Astrocyte (in vitro differentiated cells and primary cell): ENCODE data around the gene USP19. TPM values are rescaled to one million over a fixed set of nuclear protein-coding genes. Genes with fewer than 3 reads are reported as not detected.

Experiments used
- DNase-seq: peaks from one replicate; pipeline ENCODE4 v3.0.0-alpha.2; 2010; ENCODE audit warnings: low read depth
- FAIRE-seq: peaks from 2 replicates; lab custom pipeline; 2011; peaks lifted over from hg19 to GRCh38; lab: Jason Lieb, UNC
- H2AFZ ChIP-seq: 2 replicates; pipeline ENCODE4 v1.6.0; 2012; ENCODE audit warnings: low read depth, low read length, inconsistent platforms
- H3K27ac ChIP-seq: 2 replicates; pipeline ENCODE4 v1.5.1; 2011; ENCODE audit warnings: low read depth, low read length, inconsistent platforms
- H3K27me3 ChIP-seq: 2 replicates; pipeline ENCODE4 v1.6.0; 2011; ENCODE audit warnings: low read length, inconsistent platforms; ENCODE audit not compliant: insufficient read depth
- H3K36me3 ChIP-seq: 2 replicates; pipeline ENCODE4 v1.5.1; 2011; ENCODE audit warnings: low read length, inconsistent platforms; ENCODE audit not compliant: insufficient read depth
- H3K4me1 ChIP-seq: 2 replicates; pipeline ENCODE4 v1.5.1; 2011; ENCODE audit warnings: low read length, inconsistent platforms; ENCODE audit not compliant: insufficient read depth
- H3K4me2 ChIP-seq: 2 replicates; pipeline ENCODE4 v1.6.0; 2012; ENCODE audit warnings: low read length, inconsistent platforms
- H3K4me3 ChIP-seq: 2 replicates; pipeline ENCODE4 v1.5.1; 2011; ENCODE audit warnings: low read depth, mild to moderate bottlenecking, low read length, inconsistent platforms; ENCODE audit not compliant: insufficient read depth
- H3K79me2 ChIP-seq: 2 replicates; pipeline ENCODE4 v1.6.0; 2012; ENCODE audit warnings: mild to moderate bottlenecking, low read length, inconsistent platforms; ENCODE audit not compliant: insufficient read depth
- H3K9ac ChIP-seq: 2 replicates; pipeline ENCODE4 v1.6.0; 2012; ENCODE audit warnings: mild to moderate bottlenecking, low read length, inconsistent platforms
- H3K9me3 ChIP-seq: 2 replicates; pipeline ENCODE4 v1.5.1; 2012; ENCODE audit warnings: low read depth, mild to moderate bottlenecking, low read length, inconsistent platforms; ENCODE audit not compliant: insufficient read depth
- H4K20me1 ChIP-seq: 2 replicates; pipeline ENCODE4 v1.6.0; 2012; ENCODE audit warnings: low read length, inconsistent platforms; ENCODE audit not compliant: insufficient read depth
- H3K27ac Mint-ChIP-seq: one replicate; pipeline ENCODE4 v1.8.0; 2021; ENCODE audit warnings: mild to moderate bottlenecking, mixed read lengths; ENCODE audit not compliant: unreplicated experiment
- H3K27me3 Mint-ChIP-seq: one replicate; pipeline ENCODE4 v1.8.0; 2021; ENCODE audit warnings: low read depth, mixed read lengths; ENCODE audit not compliant: unreplicated experiment
- H3K36me3 Mint-ChIP-seq: one replicate; pipeline ENCODE4 v1.8.0; 2021; ENCODE audit warnings: low read depth, mixed read lengths; ENCODE audit not compliant: unreplicated experiment
- H3K4me1 Mint-ChIP-seq: one replicate; pipeline ENCODE4 v1.8.0; 2021; ENCODE audit warnings: low read depth, mixed read lengths; ENCODE audit not compliant: unreplicated experiment
- H3K4me3 Mint-ChIP-seq: one replicate; pipeline ENCODE4 v1.8.0; 2021; ENCODE audit warnings: mild to moderate bottlenecking, moderate library complexity, mixed read lengths; ENCODE audit not compliant: unreplicated experiment
- H3K9me3 Mint-ChIP-seq: one replicate; pipeline ENCODE4 v1.8.0; 2021; ENCODE audit warnings: mild to moderate bottlenecking, mixed read lengths; ENCODE audit not compliant: unreplicated experiment
- CTCF ChIP-seq: IDR thresholded peaks from 2 replicates; pipeline ENCODE4 v1.5.1; 2011; ENCODE audit warnings: low read depth, mild to moderate bottlenecking, inconsistent platforms, low read length, moderate library complexity; ENCODE audit not compliant: insufficient read depth
- EZH2 ChIP-seq: IDR thresholded peaks from 2 replicates; pipeline ENCODE4 v1.6.1; 2012; ENCODE audit warnings: mild to moderate bottlenecking, low read length, inconsistent platforms; ENCODE audit not compliant: insufficient read depth
- microRNA-seq: library from miRNA; unstranded; fragments of <30 nt; microRNA quantifications from one replicate; pipeline ENCODE4 v1.2.0, GENCODE V29; 2020
- total RNA-seq: library from RNA; stranded (reverse); gene quantifications from 2 replicates; pipeline ENCODE4 v1.2.1, GENCODE V29; 2021

The USP19 gene
- total RNA-seq, 1 donor from 2014 or later, result 28.7 TPM

GRCh38 chr3:49076116-49076515, 44.5 kb downstream of the USP19 start:
- Histone ChIP-seq H3K4me3 (no peak overlapping the region), H4K20me1 (peaks cover 63% of the 10 kb centered on the region), H3K27me3 (no peaks in the 10 kb centered on the region), H3K79me2 (peaks cover 77% of the 10 kb centered on the region), H3K9me3 (no peaks in the 10 kb centered on the region), H3K36me3 (peaks cover 39% of the 10 kb centered on the region), H3K4me2 (no peak overlapping the region), H3K4me1 (no peaks in the 10 kb centered on the region), H3K9ac (no peak overlapping the region), H2AFZ (no peak overlapping the region), H3K27ac (no peak overlapping the region)
- TF ChIP-seq CTCF (no peak), EZH2 (no peak)
- H3K4me1 Mint-ChIP-seq, result no peaks in the 10 kb centered on the region
- H3K4me3 Mint-ChIP-seq, result no peak overlapping the region
- no peaks in the 10 kb centered on the region for H3K9me3 Mint-ChIP-seq
- peaks cover 14% of the 10 kb centered on the region for H3K36me3 Mint-ChIP-seq
- no peak overlapping the region for H3K27ac Mint-ChIP-seq
- DNase-seq, result no peak
- FAIRE-seq, result no peak
- no peaks in the 10 kb centered on the region for H3K27me3 Mint-ChIP-seq

Small RNAs within 50 kb of the gene (microRNA-seq; reads per million reads assigned to microRNA genes)
- not detected for gene MIR6890

Other genes with a start within 250 kb of the USP19 start
- gene SLC25A20, start 221.9 kb downstream of the USP19 start, total RNA-seq, result 25.0 and 27.3 TPM in 2 replicates
- 93.6 and 94.6 TPM in 2 replicates for gene ARIH2, start 202.0 kb downstream of the USP19 start, total RNA-seq
- gene P4HTM, start 130.6 kb downstream of the USP19 start, total RNA-seq, result 25.0 and 28.1 TPM in 2 replicates
- gene WDR6, start 113.4 kb downstream of the USP19 start, total RNA-seq, result 107 and 130 TPM in 2 replicates
- gene DALRD3, start 102.2 kb downstream of the USP19 start, total RNA-seq, result 18.5 and 25.1 TPM in 2 replicates
- gene NDUFAF3, start 98.7 kb downstream of the USP19 start, total RNA-seq, result 75.4 and 84.8 TPM in 2 replicates
- 111 and 119 TPM in 2 replicates for gene IMPDH2, start 91.4 kb downstream of the USP19 start, total RNA-seq
- gene QRICH1, start 26.8 kb downstream of the USP19 start, total RNA-seq, result 109 and 119 TPM in 2 replicates
- 189 and 231 TPM in 2 replicates for gene QARS1, start 16.1 kb downstream of the USP19 start, total RNA-seq
- 344 and 391 TPM in 2 replicates for gene LAMB2, start 12.2 kb upstream of the USP19 start, total RNA-seq
- gene CCDC71, start 45.5 kb upstream of the USP19 start, total RNA-seq, result 18.5 and 20.5 TPM in 2 replicates
- 30.2 and 31.6 TPM in 2 replicates for gene KLHDC8B, start 50.8 kb upstream of the USP19 start, total RNA-seq
- gene C3orf62, start 156.4 kb upstream of the USP19 start, total RNA-seq, result 3.5 and 4.8 TPM in 2 replicates
- gene USP4, start 219.2 kb upstream of the USP19 start, total RNA-seq, result 31.8 and 33.8 TPM in 2 replicates
- gene GPX1, start 237.5 kb upstream of the USP19 start, total RNA-seq, result 208 and 268 TPM in 2 replicates